SH-SY5Y (cell line): ENCODE measurements around the gene CDC42EP3.

Experiments
- GATA2 ChIP-seq: IDR thresholded peaks from 2 replicates; pipeline ENCODE4 v1.6.1; 2011; ENCODE audit warnings: mild to moderate bottlenecking, low read depth, low read length
- GATA3 ChIP-seq: IDR thresholded peaks from 2 replicates; pipeline ENCODE4 v1.6.1; 2011; ENCODE audit warnings: low read depth, mild to moderate bottlenecking, low read length, moderate library complexity

- TF ChIP-seq GATA3, result no peak
- TF ChIP-seq GATA2, result no peak
Observed at GRCh38 chr2:37647971-37648330, 23.5 kb downstream of the CDC42EP3 start.
